Right lobe of liver (tissue), 6 donors: ENCODE measurements around the gene RASSF8. TPM values are rescaled to one million over a fixed set of nuclear protein-coding genes. Genes with fewer than 3 reads are reported as not detected.

ENCODE experiments used
- ATAC-seq, 4 donors: fragments of 200-7000 bp; cut with Tn5 transposase; one replicate each; pipeline ENCODE4 v1.9.1; 2020; ENCODE audit warnings: mild to moderate bottlenecking in 4 of 4, moderate library complexity in 4 of 4
- DNase-seq, 3 donors: peaks; one replicate each; pipeline ENCODE4 v3.0.0-alpha.2; 2020
- H3K27ac ChIP-seq, 3 donors: fragments of 200-600 bp; one replicate each; pipeline ENCODE4 v1.8.0; 2022
- H3K27me3 ChIP-seq, 2 donors: fragments of 200-600 bp; one replicate each; pipeline ENCODE4 v1.8.0; 2022
- H3K36me3 ChIP-seq, 4 donors: fragments of 200-600 bp; sonication (generic) in 1 of 4; one replicate each; pipeline versions ENCODE4 v1.5.1 to v1.8.0; 2017 to 2022; ENCODE audit warnings: control low read depth in 1 of 4
- H3K4me1 ChIP-seq, 4 donors: fragments of 200-600 bp; sonication (generic) in 1 of 4; one replicate each; pipeline versions ENCODE4 v1.5.1 to v1.8.0; 2017 to 2022; ENCODE audit warnings: control low read depth in 1 of 4
- H3K4me3 ChIP-seq, 3 donors: fragments of 200-600 bp; one replicate each; pipeline ENCODE4 v1.8.0; 2022
- H3K9me3 ChIP-seq, 4 donors: fragments of 200-600 bp; sonication (generic) in 1 of 4; one replicate each; pipeline versions ENCODE4 v1.5.1 to v1.8.0; 2017 to 2022; ENCODE audit warnings: control low read depth in 1 of 4
- POLR2A ChIP-seq: fragments of 450-650 bp; IDR thresholded peaks from one replicate; pipeline ENCODE4 v1.6.1; 2017; ENCODE audit warnings: antibody characterized with exemption, mild to moderate bottlenecking
- WGBS: methylation state at CpG from one replicate; pipeline ENCODE4 v1.1.6; 2018; ENCODE audit warnings: low coverage, low lambda C conversion rate; ENCODE audit not compliant: insufficient coverage; ENCODE audit errors: missing lambda C conversion rate; 5-methylcytosine and 5-hydroxymethylcytosine counted together
- intact Hi-C, 2 donors: fragments of 100-400 bp; cut with DNase I; formaldehyde crosslinking; loops; one replicate each; pipeline versions ENCODE4 v1.11.2 to v1.14.1; 2022
- total RNA-seq, 6 experiments: library from RNA; depleted of rRNA in 2 of 6; stranded (reverse); fragments of >200 nt in 2 of 6; fragmentation: NEBNext Ultra II Directional in 3 of 6; extraction: Animal tissue kit (Norgen Biotek cat#: 25700) in 3 of 6; gene quantifications; one replicate each; pipeline versions ENCODE4 v1.1.0 to v1.2.4, GENCODE V29; 2016 to 2023
- TF ChIP-seq, protein P1 (sequence below), 4 donors: fragments of 200-600 bp in 3 of 4; fragments of 450-650 bp in 1 of 4; IDR thresholded peaks; one replicate each; pipeline versions ENCODE4 v1.5.1 to v1.8.0; 2016 to 2022; ENCODE audit warnings: antibody characterized with exemption in 4 of 4, mild to moderate bottlenecking in 2 of 4
- donor health status: DM: no; HTN: yes; CAD: no.
- donor health status: DM: no; HTN: no; CAD: no.
- donor health status: DM: no; HTN: no; CAD: no.
- donor health status: DM: no; HTN: yes; CAD: no.
- donor health status: DM: no; HTN: yes; CAD: no.

Gene RASSF8
- total RNA-seq, 6 experiments from 2014 or later, result 3.9 to 12.4 (median 7.3) TPM

DNA sequence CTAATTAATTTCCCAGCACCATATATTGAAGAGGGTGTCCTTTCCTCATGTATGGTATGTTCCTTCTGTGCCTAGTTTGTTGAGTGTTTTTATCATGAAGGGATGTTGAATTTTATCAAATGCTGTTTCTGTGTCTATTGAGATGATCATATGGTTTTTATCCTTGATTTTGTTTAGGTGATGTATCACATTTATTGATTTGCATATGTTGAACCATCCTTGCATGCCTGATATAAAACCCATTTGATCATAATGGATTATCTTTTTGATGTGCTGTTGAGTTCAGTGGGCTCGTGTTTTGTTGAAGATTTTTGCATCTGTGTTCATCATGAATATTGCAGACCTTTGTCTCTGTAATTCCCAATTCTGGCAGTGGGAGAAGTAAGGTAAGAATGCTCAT lies 44.6 kb downstream of the RASSF8 start:
- Histone ChIP-seq H3K4me3 (no peak overlapping the region), H3K4me1 (no peaks in the 10 kb centered on the region), H3K27ac (no peak overlapping the region), H3K9me3 (peaks cover 0 to 7% (median 0%) of the 10 kb centered on the region in 4 donors), H3K27me3 (no peaks in the 10 kb centered on the region), H3K36me3 (no peaks in the 10 kb centered on the region)
- WGBS, result 100% methylated on average over 1 of the region's 1 CpG
- intact Hi-C loops, result no loop called here
- no peak for TF ChIP-seq POLR2A
- TF ChIP-seq, protein P1, sequence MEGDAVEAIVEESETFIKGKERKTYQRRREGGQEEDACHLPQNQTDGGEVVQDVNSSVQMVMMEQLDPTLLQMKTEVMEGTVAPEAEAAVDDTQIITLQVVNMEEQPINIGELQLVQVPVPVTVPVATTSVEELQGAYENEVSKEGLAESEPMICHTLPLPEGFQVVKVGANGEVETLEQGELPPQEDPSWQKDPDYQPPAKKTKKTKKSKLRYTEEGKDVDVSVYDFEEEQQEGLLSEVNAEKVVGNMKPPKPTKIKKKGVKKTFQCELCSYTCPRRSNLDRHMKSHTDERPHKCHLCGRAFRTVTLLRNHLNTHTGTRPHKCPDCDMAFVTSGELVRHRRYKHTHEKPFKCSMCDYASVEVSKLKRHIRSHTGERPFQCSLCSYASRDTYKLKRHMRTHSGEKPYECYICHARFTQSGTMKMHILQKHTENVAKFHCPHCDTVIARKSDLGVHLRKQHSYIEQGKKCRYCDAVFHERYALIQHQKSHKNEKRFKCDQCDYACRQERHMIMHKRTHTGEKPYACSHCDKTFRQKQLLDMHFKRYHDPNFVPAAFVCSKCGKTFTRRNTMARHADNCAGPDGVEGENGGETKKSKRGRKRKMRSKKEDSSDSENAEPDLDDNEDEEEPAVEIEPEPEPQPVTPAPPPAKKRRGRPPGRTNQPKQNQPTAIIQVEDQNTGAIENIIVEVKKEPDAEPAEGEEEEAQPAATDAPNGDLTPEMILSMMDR (IDR thresholded peaks at IDR 0.05), result no peak
- ATAC-seq (no peak), DNase-seq (no peak)

DNA sequence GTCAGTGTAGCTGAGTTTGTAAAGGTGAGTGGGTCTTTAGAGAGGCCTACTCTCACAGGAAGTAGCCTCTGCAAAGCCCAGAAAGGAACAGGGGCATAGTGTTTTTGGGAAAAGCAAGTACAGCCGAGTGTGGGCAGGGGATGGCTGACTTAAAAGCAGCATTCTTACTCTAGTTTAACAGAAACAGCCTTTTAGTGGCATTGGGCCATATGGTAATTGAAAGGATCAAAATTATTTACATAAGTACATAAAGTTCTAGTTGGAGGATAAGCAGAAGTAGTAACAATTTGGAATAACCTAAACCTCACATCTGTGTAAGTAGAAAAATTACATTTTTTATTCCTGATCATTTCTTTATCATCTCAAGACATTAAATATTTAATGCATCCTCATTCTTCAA lies 49.1 kb downstream of the RASSF8 start:
- 86% methylated on average over 1 of the region's 1 CpG for WGBS
- no peak for ATAC-seq
- no peak overlapping the region for H3K27ac ChIP-seq
- no peak for TF ChIP-seq POLR2A
- TF ChIP-seq, protein P1 (IDR thresholded peaks at IDR 0.05), result no peak
- no peak overlapping the region for H3K4me3 ChIP-seq
- peaks cover 0 to 7% (median 0%) of the 10 kb centered on the region in 4 donors for H3K9me3 ChIP-seq
- intact Hi-C loops, result no loop called here
- no peak for DNase-seq
- H3K4me1 ChIP-seq, result no peaks in the 10 kb centered on the region
- H3K36me3 ChIP-seq, result no peaks in the 10 kb centered on the region
- no peaks in the 10 kb centered on the region for H3K27me3 ChIP-seq

DNA sequence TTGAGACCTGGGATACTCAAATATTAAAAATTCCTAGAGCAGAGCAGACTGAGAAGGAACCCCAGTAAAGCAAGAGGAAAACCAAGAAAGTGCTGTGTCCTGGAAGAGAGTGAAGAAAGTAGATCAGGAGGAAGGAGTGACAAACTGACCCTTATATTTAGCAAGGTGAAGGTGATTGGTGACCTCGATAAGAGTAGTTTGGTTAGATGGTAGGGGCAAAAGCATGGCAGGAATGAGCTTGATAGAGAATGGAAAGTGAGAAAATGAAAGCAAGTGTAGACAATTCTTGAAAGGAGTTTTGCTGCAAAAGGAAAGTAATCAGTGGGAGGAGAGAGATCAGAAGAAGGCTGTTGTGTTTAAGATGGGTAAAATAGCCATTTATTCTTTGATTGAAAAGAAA lies 51.1 kb downstream of the RASSF8 start:
- Histone ChIP-seq H3K4me1 (no peaks in the 10 kb centered on the region), H3K9me3 (no peaks in the 10 kb centered on the region), H3K36me3 (no peaks in the 10 kb centered on the region), H3K4me3 (no peak overlapping the region), H3K27me3 (no peaks in the 10 kb centered on the region), H3K27ac (no peak overlapping the region)
- no peak for TF ChIP-seq POLR2A
- TF ChIP-seq, protein P1 (IDR thresholded peaks at IDR 0.05), result no peak
- ATAC-seq (no peak), DNase-seq (no peak)
- 67% methylated on average over 1 of the region's 1 CpG for WGBS
- intact Hi-C loops, result no loop called here

DNA sequence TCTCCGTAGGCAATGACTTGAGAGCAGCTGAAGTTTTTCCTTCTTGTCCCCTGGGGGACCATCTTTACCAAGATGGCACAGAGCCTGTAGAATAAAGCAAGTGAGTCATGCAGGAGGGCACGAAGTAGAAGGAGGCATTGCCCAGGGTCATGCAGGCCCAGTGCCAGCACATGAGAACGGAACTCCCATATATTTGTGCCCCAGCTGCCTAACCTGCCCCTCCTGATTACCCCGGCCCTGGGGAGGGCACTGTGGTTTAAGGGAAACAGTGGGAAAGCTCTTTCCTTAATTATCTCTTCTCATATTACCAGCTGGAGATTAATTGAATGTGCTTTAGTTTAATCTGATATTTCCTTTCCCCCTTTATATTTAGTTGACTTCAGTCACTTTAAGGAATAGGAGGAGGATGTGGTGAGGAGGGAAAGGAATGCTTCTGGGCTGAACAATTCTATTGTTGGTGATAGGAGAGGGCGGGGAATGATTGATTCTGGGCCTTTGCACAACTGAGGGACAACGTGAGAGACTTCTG lies 51.9 kb downstream of the RASSF8 start:
- DNase-seq, result no peak
- no peaks in the 10 kb centered on the region for H3K27me3 ChIP-seq
- H3K4me1 ChIP-seq, result no peaks in the 10 kb centered on the region
- H3K27ac ChIP-seq, result no peak overlapping the region
- no peaks in the 10 kb centered on the region for H3K36me3 ChIP-seq
- TF ChIP-seq, protein P1 (IDR thresholded peaks at IDR 0.05), result no peak
- TF ChIP-seq POLR2A, result no peak
- intact Hi-C loops, result no loop called here
- 76% methylated on average over 4 of the region's 6 CpGs for WGBS
- no peak for ATAC-seq
- no peaks in the 10 kb centered on the region for H3K9me3 ChIP-seq
- H3K4me3 ChIP-seq, result no peak overlapping the region

DNA sequence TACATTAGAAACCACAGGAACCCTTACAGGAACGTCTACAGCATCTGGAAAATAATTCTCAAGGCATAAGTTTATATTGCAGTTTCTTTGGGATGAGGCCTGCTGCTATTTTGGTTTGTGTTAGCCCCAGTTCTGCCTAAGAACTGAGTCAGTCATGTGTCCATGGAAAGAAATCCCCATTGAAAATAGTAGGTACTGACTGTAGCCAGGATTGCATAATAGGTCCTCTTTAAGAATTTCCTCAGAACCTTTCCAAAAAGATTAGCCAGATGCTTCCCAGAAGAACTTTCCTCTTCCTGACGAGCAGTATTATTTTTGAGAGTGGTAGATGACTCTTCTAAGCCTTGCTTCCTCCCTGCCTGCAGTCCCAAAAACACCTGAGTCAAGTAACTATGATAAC lies 52.6 kb downstream of the RASSF8 start:
- WGBS, result 50% methylated on average over 2 of the region's 2 CpGs
- DNase-seq, result no peak
- H3K9me3 ChIP-seq, result no peaks in the 10 kb centered on the region
- TF ChIP-seq, protein P1 (IDR thresholded peaks at IDR 0.05), result no peak
- TF ChIP-seq POLR2A, result no peak
- no peak overlapping the region for H3K27ac ChIP-seq
- H3K36me3 ChIP-seq, result no peaks in the 10 kb centered on the region
- no peak overlapping the region for H3K4me3 ChIP-seq
- H3K27me3 ChIP-seq, result no peaks in the 10 kb centered on the region
- H3K4me1 ChIP-seq, result no peaks in the 10 kb centered on the region
- peak in 1 of 4 donors; percentile 48 for ATAC-seq
- intact Hi-C loops, result no loop called here
